Right renal cortex interstitium (tissue), 3 donors: ENCODE results near the gene CFAP65. TPM values are rescaled to one million over a fixed set of nuclear protein-coding genes. Genes with fewer than 3 reads are reported as not detected.

ENCODE experiments used
- DNase-seq, 3 donors: peaks; one replicate each; pipeline ENCODE4 v3.0.0-alpha.2; 2013; ENCODE audit warnings: low read depth in 3 of 3, low spot score in 2 of 3
- polyA plus RNA-seq, 3 donors: library from polyadenylated mRNA; unstranded; fragments of 120-200 nt; gene quantifications; one replicate each; pipeline ENCODE4 v1.2.1, GENCODE V29; 2013; ENCODE audit not compliant: insufficient read length in 3 of 3

Gene CFAP65
- polyA plus RNA-seq, 3 donors = 0.24 to 0.40 (median 0.34) TPM

GRCh38 chr2:218993345-218994315 is 47.7 kb downstream of the CFAP65 start, which contains the start of gene CRYBA2:
Gene CRYBA2 (minus strand): TSS chr2:218993422. CDS start chr2:218993176, 246 bp downstream.
- DNase-seq = no peak

- DNase-seq = no peak
These were observed 48.5 kb downstream of the CFAP65 start for GRCh38 chr2:218992703-218993344.

GRCh38 chr2:218992196-218992595 is 49.1 kb downstream of the CFAP65 start:
- no peak for DNase-seq

GRCh38 chr2:218991674-218992168 is 49.6 kb downstream of the CFAP65 start:
- DNase-seq = no peak

GRCh38 chr2:218990612-218991011 is 50.7 kb downstream of the CFAP65 start:
- DNase-seq = no peak

GRCh38 chr2:218990052-218990451 is 51.3 kb downstream of the CFAP65 start:
- no peak for DNase-seq

GRCh38 chr2:218988650-218989049 is 52.7 kb downstream of the CFAP65 start:
- no peak for DNase-seq

- no peak for DNase-seq
These were observed 53.2 kb downstream of the CFAP65 start for GRCh38 chr2:218988164-218988563.

GRCh38 chr2:218986148-218986761 is 55.1 kb downstream of the CFAP65 start:
- no peak for DNase-seq

GRCh38 chr2:218985325-218986091 is 55.8 kb downstream of the CFAP65 start:
- DNase-seq = no peak

- no peak for DNase-seq
These were observed 56.3 kb downstream of the CFAP65 start, which contains the start of gene FEV for GRCh38 chr2:218985021-218985324. Gene FEV (minus strand): TSS chr2:218985184. CDS start chr2:218985075, 109 bp downstream.

GRCh38 chr2:218984239-218985020 is 56.9 kb downstream of the CFAP65 start:
- no peak for DNase-seq

- no peak for DNase-seq
These were observed 57.4 kb downstream of the CFAP65 start for GRCh38 chr2:218983934-218984238.

GRCh38 chr2:218983263-218983933 is 57.9 kb downstream of the CFAP65 start:
- DNase-seq = no peak

- DNase-seq = no peak
These were observed 58.6 kb downstream of the CFAP65 start for GRCh38 chr2:218982586-218983262.

- DNase-seq = no peak
These were observed 59.3 kb downstream of the CFAP65 start for GRCh38 chr2:218981881-218982585.

- DNase-seq = no peak
These were observed 59.9 kb downstream of the CFAP65 start for GRCh38 chr2:218981390-218981880.
